GM12878 (cell line): ENCODE measurements around the gene NEUROG2. TPM values are rescaled to one million over a fixed set of nuclear protein-coding genes. Genes with fewer than 3 reads are reported as not detected.

Experiments used
- ATAC-seq: fragments of 200-7000 bp; cut with Tn5 transposase; 3 replicates; pipeline ENCODE4 v1.9.1; 2020; ENCODE audit warnings: mild to moderate bottlenecking, moderate library complexity
- BruUV-seq: library from RNA; stranded (reverse); fragments of 400-500 nt; replicated peaks from 2 replicates; lab custom pipeline; 2021; lab: Mats Ljungman, UMichigan
- CTCF ChIA-PET: fragments of 300-600 bp; sonication (Branson Sonifier 250); formaldehyde crosslinking; extraction: SDS; loops from one replicate; lab custom pipeline; 2021; ENCODE audit warnings: inconsistent platforms; lab: Yijun Ruan, JAX
- POLR2A ChIA-PET: fragments of 350-600 bp; formaldehyde crosslinking; extraction: SDS; loops from one replicate; lab custom pipeline; 2021; ENCODE audit warnings: inconsistent platforms; lab: Charles Lee
- RAD21 ChIA-PET: fragments of 300-600 bp; sonication (Branson Sonifier 250); formaldehyde crosslinking; loops from one replicate; lab custom pipeline; 2023; ENCODE audit warnings: antibody characterized with exemption; ENCODE audit not compliant: unreplicated experiment; lab: Charles Lee
- SMC1A ChIA-PET: fragments of 300-600 bp; sonication (Branson Sonifier 250); formaldehyde crosslinking; loops from one replicate; lab custom pipeline; 2023; ENCODE audit not compliant: unreplicated experiment, uncharacterized antibody; lab: Charles Lee
- DNase-seq: peaks from one replicate; pipeline ENCODE4 v3.0.0-alpha.2; 2011; ENCODE audit warnings: low read depth, low spot score
- FAIRE-seq: peaks from 3 replicates; lab custom pipeline; 2011; peaks lifted over from hg19 to GRCh38; lab: Jason Lieb, UNC
- H2AFZ ChIP-seq: 2 replicates; pipeline ENCODE4 v1.6.0; 2011; ENCODE audit warnings: low read depth, low read length, control low read depth; ENCODE audit not compliant: control insufficient read depth
- H3K27ac ChIP-seq: 2 replicates; pipeline ENCODE4 v1.5.1; 2011; ENCODE audit warnings: control low read depth; ENCODE audit not compliant: control insufficient read depth, insufficient read depth
- H3K27me3 ChIP-seq, 2 experiments: replicated peaks in 1 of 2; 2 replicates each; pipeline versions ENCODE4 v1.6.0 to v1.6.1; 2011; ENCODE audit warnings: low read length in 1 of 2; ENCODE audit not compliant: control insufficient read depth in 2 of 2, insufficient read depth in 2 of 2
- H3K36me3 ChIP-seq, 2 experiments: 2 replicates each; pipeline ENCODE4 v1.5.1; 2011; ENCODE audit warnings: low read length in 1 of 2; ENCODE audit not compliant: control insufficient read depth in 2 of 2, insufficient read depth in 2 of 2
- H3K4me1 ChIP-seq: 2 replicates; pipeline ENCODE4 v1.6.1; 2011; ENCODE audit warnings: mild to moderate bottlenecking, low read length, moderate library complexity, mixed read lengths; ENCODE audit not compliant: control insufficient read depth, insufficient read depth
- H3K4me2 ChIP-seq: 2 replicates; pipeline ENCODE4 v1.6.0; 2011; ENCODE audit warnings: control low read depth; ENCODE audit not compliant: control insufficient read depth, insufficient read depth
- H3K4me3 ChIP-seq: fragments of 200-600 bp; sonication (generic); 2 replicates; pipeline ENCODE4 v1.5.1; 2016
- H3K79me2 ChIP-seq: 2 replicates; pipeline ENCODE4 v1.6.0; 2011; ENCODE audit warnings: low read length; ENCODE audit not compliant: control insufficient read depth, insufficient read depth
- H3K9ac ChIP-seq: 2 replicates; pipeline ENCODE4 v1.8.0; 2011; ENCODE audit warnings: low read length, control low read depth, mixed read lengths; ENCODE audit not compliant: control insufficient read depth, insufficient read depth
- H3K9me3 ChIP-seq: replicated peaks from 3 replicates; pipeline ENCODE4 v1.5.1; 2011; ENCODE audit warnings: mild to moderate bottlenecking, low read length; ENCODE audit not compliant: control insufficient read depth, insufficient read depth
- H4K20me1 ChIP-seq: 2 replicates; pipeline ENCODE4 v1.6.0; 2011; ENCODE audit not compliant: control insufficient read depth, insufficient read depth
- CBX3 ChIP-seq: fragments of 200-600 bp; sonication (generic); IDR thresholded peaks from 2 replicates; pipeline ENCODE4 v1.6.1; 2016; ENCODE audit warnings: low read depth, borderline replicate concordance
- EED ChIP-seq: sonication (generic); IDR thresholded peaks from 2 replicates; pipeline ENCODE4 v1.6.1; 2016; ENCODE audit warnings: antibody characterized with exemption, low read depth
- FOXM1 ChIP-seq: IDR thresholded peaks from 2 replicates; pipeline ENCODE4 v1.6.1; 2012; ENCODE audit warnings: low read depth, mild to moderate bottlenecking, inconsistent platforms, low read length, moderate library complexity
- IKZF1 ChIP-seq: fragments of 450-650 bp; conservative IDR thresholded peaks from 2 replicates; pipeline ENCODE4 v1.6.1; 2017; ENCODE audit warnings: antibody characterized with exemption, mild to moderate bottlenecking
- IKZF2 ChIP-seq, 2 experiments: fragments of 450-650 bp; IDR thresholded peaks; 2 replicates each; pipeline ENCODE4 v1.6.1; 2017; ENCODE audit warnings: mild to moderate bottlenecking in 2 of 2, moderate library complexity in 2 of 2
- NKRF ChIP-seq: fragments of 450-650 bp; conservative IDR thresholded peaks from 2 replicates; pipeline ENCODE4 v1.6.1; 2017; ENCODE audit warnings: mild to moderate bottlenecking, moderate library complexity
- RCOR1 ChIP-seq: conservative IDR thresholded peaks from 2 replicates; pipeline ENCODE4 v1.6.1; 2012; ENCODE audit warnings: low read depth, low read length, improper control_type of control experiment
- SUPT20H ChIP-seq: IDR thresholded peaks from 2 replicates; pipeline ENCODE4 v1.6.1; 2011; ENCODE audit warnings: low read depth, mild to moderate bottlenecking, low read length, moderate library complexity, borderline replicate concordance; ENCODE audit not compliant: control insufficient read depth
- WGBS: methylation state at CpG from one replicate; pipeline ENCODE4 v1.1.6; 2016; ENCODE audit warnings: low lambda C conversion rate; ENCODE audit not compliant: insufficient replicate concordance, insufficient coverage; ENCODE audit errors: missing lambda C conversion rate; 5-methylcytosine and 5-hydroxymethylcytosine counted together
- in situ Hi-C: fragments of 300-500 bp; cut with MboI; formaldehyde crosslinking; loops from 9 replicates; pipeline ENCODE4 v1.14.3; 2018; ENCODE audit warnings: mixed read lengths
- intact Hi-C: fragments of 100-400 bp; cut with micrococcal nuclease; formaldehyde crosslinking; loops from one replicate; pipeline ENCODE4 v1.14.2; 2022; ENCODE audit not compliant: unreplicated experiment
- polyA plus RNA-seq, 11 experiments: library from polyadenylated mRNA; depleted of rRNA in 4 of 11; unstranded in 6 of 11; stranded (reverse) in 5 of 11; fragments of >200 nt; fragmentation: Nextera tagmentation in 4 of 11; fragmentation: Illumina TruSeq in 1 of 11; extraction: Ambion mirVana in 4 of 11; extraction: Trizol in 1 of 11; gene quantifications; 1 replicate in 1 of 11; 2 replicates in 10 of 11; pipeline versions ENCODE4 v1.2.1 to v1.2.3, GENCODE V29; 2011 to 2016; ENCODE audit warnings: inconsistent platforms in 2 of 11, missing spikeins in 2 of 11, low read depth in 1 of 11
- total RNA-seq, 4 experiments: library from RNA; depleted of rRNA in 3 of 4; stranded (reverse); fragments of >200 nt in 3 of 4; fragmentation: Illumina TruSeq in 1 of 4; extraction: Trizol in 1 of 4; gene quantifications; 2 replicates each; pipeline versions ENCODE4 v1.2.1 to v1.2.3, GENCODE V29; 2013 to 2021
- TF ChIP-seq, protein P1 (sequence below): IDR thresholded peaks from 2 replicates; pipeline ENCODE4 v1.6.1; 2012; ENCODE audit warnings: low read depth, low read length, improper control_type of control experiment

Gene NEUROG2
- total and polyA plus RNA-seq, 10 of the 15 experiments (the other 5 are each of a cell fraction or from before 2014, with no cell fraction given): 0.53 to 3.3 (median 1.1) TPM

- H3K79me2 ChIP-seq: no peaks in the 10 kb centered on the region
- 0 out of 2 replicates have a peak overlapping the region, but pooled peaks have one; percentile 34 for H3K4me3 ChIP-seq
- FAIRE-seq (no peak), DNase-seq (no peak), ATAC-seq (no peak; the same call in 2 of the 3 replicates)
- CTCF ChIA-PET: interaction anchor here (0.6 to 2.2 kb wide), 3 partner anchors 219 to 410 kb away, joined by 3 to 5 read pairs (median 3); no protein-coding TSS in a partner anchor
- H3K36me3 ChIP-seq: no peaks in the 10 kb centered on the region
- SMC1A ChIA-PET: interaction anchor here (1.0 to 1.7 kb wide), 3 partner anchors 10 to 79 kb away, joined by 3 to 6 read pairs (median 5); no protein-coding TSS in a partner anchor
- H2AFZ ChIP-seq: no peak overlapping the region
- in situ Hi-C loops (no loop called here), intact Hi-C loops (no loop called here)
- no peaks in the 10 kb centered on the region for H3K4me1 ChIP-seq
- WGBS: 18% methylated on average over 40 of the region's 46 CpGs
- POLR2A ChIA-PET: interaction anchor here (0.5 to 0.7 kb wide), 2 partner anchors 235 to 237 kb away, joined by 3 to 4 read pairs; no protein-coding TSS in a partner anchor
- H3K27me3 ChIP-seq: peaks cover 15% of the 10 kb centered on the region in 2 experiments
- TF ChIP-seq FOXM1: no peak
- no peak for TF ChIP-seq SUPT20H
- TF ChIP-seq, protein P1, sequence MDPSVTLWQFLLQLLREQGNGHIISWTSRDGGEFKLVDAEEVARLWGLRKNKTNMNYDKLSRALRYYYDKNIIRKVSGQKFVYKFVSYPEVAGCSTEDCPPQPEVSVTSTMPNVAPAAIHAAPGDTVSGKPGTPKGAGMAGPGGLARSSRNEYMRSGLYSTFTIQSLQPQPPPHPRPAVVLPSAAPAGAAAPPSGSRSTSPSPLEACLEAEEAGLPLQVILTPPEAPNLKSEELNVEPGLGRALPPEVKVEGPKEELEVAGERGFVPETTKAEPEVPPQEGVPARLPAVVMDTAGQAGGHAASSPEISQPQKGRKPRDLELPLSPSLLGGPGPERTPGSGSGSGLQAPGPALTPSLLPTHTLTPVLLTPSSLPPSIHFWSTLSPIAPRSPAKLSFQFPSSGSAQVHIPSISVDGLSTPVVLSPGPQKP: no peak
- TF ChIP-seq RCOR1: no peak
- no peak for TF ChIP-seq NKRF
- 0 out of 2 replicates have a peak, but pooled peaks have one; percentile 13 for TF ChIP-seq EED
- no peak for TF ChIP-seq IKZF2 (IDR thresholded peaks at IDR 0.05)
- TF ChIP-seq CBX3: no peak
- TF ChIP-seq IKZF1: 0 out of 2 replicates have a peak, but pooled peaks have one; percentile 28
- peak overlapping the region; percentile 41 for H3K4me2 ChIP-seq
- no peaks in the 10 kb centered on the region; the same call in 2 of the 3 replicates for H3K9me3 ChIP-seq
- RAD21 ChIA-PET: interaction anchor here (1.0 to 2.5 kb wide), 3 partner anchors 13 to 182 kb away, joined by 3 to 8 read pairs (median 4); no protein-coding TSS in a partner anchor
- H4K20me1 ChIP-seq: no peaks in the 10 kb centered on the region
- no peak overlapping the region for H3K27ac ChIP-seq
- no TSS peak for BruUV-seq
- H3K9ac ChIP-seq: no peak overlapping the region
These were observed 6.5 kb downstream of the NEUROG2 start for GRCh38 chr4:112509243-112510141.
